Left cardiac atrium (tissue), 4 donors: ENCODE measurements around the gene FCRL6. TPM values are rescaled to one million over a fixed set of nuclear protein-coding genes. Genes with fewer than 3 reads are reported as not detected.

Source experiments
- ATAC-seq, 2 donors: fragments of 200-7000 bp; cut with Tn5 transposase; one replicate each; pipeline ENCODE4 v1.9.1; 2020; ENCODE audit warnings: mild to moderate bottlenecking in 2 of 2, moderate library complexity in 2 of 2
- DNase-seq: peaks from one replicate; pipeline ENCODE4 v3.0.0-alpha.2; 2020
- intact Hi-C, 2 donors: fragments of 100-400 bp; cut with DNase I; formaldehyde crosslinking; loops; one replicate each; pipeline versions ENCODE4 v1.14.1 to v1.15.1; 2022 to 2023
- total RNA-seq, 2 donors: library from RNA; stranded (reverse); fragmentation: NEBNext Ultra II Directional; extraction: Animal tissue kit (Norgen Biotek cat#: 25700); gene quantifications; one replicate each; pipeline ENCODE4 v1.2.1, GENCODE V29; 2021
- donor health status: DM: no; HTN: yes; CAD: no.
- donor health status: DM: no; HTN: yes; CAD: no; lungs with severe emphysema.
- donor health status: DM: yes; HTN: yes; CAD: no.
- donor health status: Dilated cardiomyopathy.

The FCRL6 gene
- total RNA-seq, 2 donors from 2014 or later: 0.21 to 1.1 TPM

DNA sequence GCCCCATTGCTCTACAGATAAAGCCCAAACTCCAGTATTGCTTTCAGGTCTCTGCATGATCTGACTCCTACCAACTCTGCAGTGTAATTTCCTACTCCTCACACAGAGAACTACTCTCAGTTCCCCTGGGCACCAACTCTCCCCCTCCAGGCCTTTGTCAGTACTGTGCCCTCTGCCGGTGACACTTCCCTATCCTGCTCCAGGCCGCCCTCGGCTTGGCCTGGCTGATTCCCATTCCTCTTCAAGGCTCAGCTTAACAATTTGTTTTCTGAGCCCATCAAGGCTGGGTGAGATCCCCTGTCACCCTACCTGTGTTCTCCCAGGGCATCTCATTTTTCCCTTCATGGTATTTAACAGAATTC lies 27.1 kb downstream of the FCRL6 start:
- ATAC-seq (peak; percentile 68 to 75), DNase-seq (peak; percentile 49)
- intact Hi-C loops: no loop called here

DNA sequence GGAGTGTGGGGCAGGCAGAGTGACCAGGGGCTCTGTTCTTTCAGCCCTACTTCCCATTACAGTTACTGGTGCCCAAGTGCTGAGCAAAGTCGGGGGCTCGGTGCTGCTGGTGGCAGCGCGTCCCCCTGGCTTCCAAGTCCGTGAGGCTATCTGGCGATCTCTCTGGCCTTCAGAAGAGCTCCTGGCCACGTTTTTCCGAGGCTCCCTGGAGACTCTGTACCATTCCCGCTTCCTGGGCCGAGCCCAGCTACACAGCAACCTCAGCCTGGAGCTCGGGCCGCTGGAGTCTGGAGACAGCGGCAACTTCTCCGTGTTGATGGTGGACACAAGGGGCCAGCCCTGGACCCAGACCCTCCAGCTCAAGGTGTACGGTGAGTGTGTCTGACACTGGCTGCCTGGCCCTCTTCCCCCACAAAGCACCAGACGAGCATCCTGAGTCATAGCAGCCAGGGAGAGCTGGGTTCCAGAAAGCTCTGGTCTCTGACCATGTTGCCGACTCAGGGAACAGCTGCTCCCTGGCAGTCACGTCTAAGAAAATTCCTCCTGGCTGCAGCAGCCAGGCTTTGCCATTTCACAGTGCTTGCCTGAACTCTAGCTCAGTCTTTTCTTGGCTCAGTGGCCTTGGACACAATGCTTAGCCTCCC lies 27.8 kb downstream of the FCRL6 start:
- intact Hi-C loops: no loop called here
- ATAC-seq: peak; percentile 38 to 66
- DNase-seq: peak; percentile 47

DNA sequence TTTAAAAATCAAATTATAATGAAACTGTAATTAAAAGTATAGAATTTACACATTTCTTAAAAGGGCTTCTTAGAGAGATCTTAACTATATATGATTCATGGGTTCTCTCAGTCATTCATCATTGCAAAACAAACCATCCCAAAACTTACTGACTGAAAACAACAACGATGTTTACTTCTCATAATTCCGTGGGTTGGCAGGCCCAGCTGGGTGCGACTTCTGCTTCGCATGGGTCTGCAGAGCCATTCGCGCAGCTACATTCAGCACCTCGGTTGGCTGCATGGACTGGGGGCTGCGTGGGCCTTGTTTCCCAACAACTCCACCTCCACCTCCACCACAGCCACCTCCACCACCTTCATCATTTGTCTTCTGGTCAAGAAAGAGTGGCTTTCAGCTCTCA lies 28.6 kb downstream of the FCRL6 start:
- ATAC-seq: no peak
- DNase-seq: no peak
- intact Hi-C loops: no loop called here

DNA sequence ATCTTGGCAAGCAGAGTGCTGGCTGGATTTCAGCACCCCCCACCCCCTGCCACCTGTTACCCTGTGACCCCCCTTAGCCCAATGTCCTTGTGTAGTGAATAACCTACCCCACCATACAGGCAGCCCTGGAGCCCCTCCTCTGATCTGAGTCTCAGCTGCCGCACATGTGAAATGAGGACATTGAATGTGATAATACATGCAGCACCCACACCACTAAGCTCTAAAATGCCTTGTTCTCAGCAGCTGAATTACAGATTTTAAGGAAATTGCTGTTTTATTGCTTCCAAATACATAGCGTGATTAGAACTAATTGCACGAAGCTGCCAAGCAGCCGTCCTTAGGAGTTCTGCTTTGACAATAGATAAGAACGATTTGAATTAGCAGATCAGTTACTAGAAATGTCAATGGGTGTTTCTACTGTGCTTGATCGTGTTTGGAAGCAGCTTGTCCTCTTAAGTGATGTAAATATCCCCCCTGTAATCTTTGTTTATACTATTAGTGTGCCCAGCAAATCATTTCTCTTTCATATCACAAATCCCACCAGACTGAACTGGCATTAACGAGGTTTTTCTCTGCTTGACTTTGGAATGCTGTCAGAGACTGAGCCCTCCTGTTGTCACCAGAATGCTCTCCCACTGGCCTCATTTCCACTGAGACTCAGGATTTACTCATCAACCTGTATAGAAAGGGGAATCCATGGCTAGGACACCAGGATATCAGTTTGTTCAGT lies 29.4 kb downstream of the FCRL6 start:
- intact Hi-C loops: no loop called here
- ATAC-seq (no peak), DNase-seq (no peak)

DNA sequence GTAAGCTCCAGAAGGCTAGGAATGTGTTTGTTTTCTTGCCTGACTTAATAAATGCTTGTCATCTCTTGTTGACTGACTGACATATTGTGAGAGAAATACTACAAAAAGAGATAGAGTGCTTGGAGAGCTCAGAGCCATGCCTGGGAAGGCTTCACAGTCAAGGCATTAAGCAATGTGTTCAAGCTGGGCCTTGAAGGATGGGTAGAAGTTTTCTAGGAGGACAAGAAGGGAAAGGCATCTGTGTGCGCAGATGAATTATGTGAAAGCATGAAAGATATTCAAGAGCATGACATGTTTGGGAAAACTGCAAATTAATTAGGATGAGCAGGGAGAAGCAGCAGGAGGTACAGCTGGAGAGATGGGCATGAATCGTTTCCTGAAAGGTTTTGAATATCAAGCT lies 30.1 kb downstream of the FCRL6 start:
- intact Hi-C loops: no loop called here
- no peak for ATAC-seq
- no peak for DNase-seq

DNA sequence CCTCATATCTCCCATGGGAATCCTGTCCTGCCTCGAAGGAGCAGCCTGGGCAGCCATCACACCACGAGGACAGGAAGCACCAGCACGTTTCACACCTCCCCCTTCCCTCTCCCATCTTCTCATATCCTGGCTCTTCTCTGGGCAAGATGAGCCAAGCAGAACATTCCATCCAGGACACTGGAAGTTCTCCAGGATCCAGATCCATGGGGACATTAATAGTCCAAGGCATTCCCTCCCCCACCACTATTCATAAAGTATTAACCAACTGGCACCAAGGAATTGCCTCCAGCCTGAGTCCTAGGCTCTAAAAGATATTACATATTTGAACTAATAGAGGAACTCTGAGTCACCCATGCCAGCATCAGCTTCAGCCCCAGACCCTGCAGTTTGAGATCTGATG lies 33.2 kb downstream of the FCRL6 start:
- intact Hi-C loops: no loop called here
- no peak for DNase-seq
- ATAC-seq: no peak

DNA sequence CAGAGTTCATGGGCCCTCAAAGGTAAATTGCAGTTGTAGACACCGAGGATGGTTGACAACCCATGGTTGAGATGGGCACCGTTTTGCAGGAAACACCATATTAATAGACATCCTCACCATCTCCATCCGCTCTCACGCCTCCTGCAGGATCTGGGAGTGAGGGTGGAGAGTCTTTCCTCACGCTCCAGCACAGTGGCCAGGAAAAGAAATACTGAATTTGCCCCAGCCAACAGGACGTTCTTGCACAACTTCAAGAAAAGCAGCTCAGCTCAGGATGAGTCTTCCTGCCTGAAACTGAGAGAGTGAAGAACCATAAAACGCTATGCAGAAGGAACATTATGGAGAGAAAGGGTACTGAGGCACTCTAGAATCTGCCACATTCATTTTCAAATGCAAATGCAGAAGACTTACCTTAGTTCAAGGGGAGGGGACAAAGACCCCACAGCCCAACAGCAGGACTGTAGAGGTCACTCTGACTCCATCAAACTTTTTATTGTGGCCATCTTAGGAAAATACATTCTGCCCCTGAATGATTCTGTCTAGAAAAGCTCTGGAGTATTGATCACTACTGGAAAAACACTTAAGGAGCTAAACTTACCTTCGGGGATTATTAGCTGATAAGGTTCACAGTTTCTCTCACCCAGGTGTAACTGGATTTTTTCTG lies 33.8 kb downstream of the FCRL6 start:
- DNase-seq (no peak), ATAC-seq (no peak)
- intact Hi-C loops: no loop called here

DNA sequence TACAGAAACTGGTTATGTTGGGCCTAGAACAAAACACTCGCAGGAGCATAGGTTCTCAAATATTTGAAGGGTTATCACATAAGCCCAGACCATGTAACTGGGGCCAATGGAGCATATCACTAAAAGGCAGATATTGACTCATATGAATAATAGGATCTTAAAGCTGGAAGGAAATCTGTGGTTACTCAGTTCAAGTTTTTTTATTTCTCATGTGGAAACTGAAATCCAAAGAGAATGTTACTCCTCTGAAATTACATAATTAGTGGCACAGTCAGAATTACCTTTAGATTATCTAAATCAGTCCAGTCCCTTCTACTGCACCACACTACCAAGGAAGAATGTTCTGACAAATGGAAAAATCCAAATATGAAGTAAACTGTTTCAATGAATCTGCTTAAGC lies 36.6 kb downstream of the FCRL6 start:
- intact Hi-C loops: no loop called here
- DNase-seq: no peak
- no peak for ATAC-seq

DNA sequence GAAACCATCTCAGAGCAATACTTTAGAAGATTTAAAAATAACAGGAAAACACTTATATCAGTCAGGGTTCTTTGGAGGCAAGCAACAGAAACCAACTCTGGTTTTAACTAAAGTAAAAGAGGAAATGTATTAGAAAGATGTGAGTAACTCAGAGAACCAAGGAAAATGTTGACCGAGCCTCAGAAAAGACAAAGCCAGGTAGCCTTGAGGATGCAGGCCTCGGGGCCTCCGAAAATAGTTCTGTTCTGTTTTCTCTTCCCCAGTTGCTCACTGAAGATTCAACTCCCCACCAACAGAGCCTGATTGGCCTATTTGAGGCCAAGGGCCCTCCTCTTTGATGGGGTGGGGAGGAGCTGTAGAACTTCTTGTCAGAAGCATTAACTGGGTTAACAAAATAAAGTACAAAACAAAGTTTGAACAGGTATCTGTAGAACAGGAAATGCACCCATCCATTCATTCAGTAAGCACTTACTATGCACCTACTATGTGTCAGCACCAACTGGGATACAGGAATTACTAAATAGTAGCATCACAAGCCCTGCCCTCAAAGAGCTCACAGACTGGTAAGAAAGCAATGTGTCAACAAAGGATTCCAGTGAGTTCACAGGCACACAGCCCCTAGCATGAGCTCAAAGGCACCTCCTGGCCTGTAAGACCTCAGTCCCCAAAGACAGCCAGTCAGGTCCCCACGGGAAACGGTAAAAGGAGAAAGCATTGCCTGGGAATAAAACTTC lies 37.1 kb downstream of the FCRL6 start:
- intact Hi-C loops: no loop called here
- DNase-seq (no peak), ATAC-seq (no peak)

DNA sequence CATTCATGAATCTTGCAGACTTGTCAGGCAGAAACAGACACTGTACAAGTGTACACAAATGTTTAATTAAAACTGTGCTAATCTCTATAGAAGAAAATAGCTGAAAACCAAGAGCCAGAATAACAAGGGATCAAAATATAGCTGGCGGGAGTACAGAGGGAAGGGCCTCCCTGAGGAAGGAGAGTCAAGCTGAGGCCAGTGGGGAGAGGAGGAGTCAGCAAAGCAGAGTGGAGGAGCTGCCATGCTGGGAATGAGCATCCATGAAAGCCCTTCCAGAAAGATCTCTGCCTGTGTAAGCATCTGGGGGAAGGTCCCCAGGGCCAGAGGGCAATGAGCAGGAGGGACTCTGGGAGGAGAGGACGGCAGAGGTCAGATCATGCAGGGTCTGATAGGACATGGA lies 39.6 kb downstream of the FCRL6 start:
- ATAC-seq (peak in 1 of 2 donors; percentile 34), DNase-seq (no peak)
- intact Hi-C loops: no loop called here

DNA sequence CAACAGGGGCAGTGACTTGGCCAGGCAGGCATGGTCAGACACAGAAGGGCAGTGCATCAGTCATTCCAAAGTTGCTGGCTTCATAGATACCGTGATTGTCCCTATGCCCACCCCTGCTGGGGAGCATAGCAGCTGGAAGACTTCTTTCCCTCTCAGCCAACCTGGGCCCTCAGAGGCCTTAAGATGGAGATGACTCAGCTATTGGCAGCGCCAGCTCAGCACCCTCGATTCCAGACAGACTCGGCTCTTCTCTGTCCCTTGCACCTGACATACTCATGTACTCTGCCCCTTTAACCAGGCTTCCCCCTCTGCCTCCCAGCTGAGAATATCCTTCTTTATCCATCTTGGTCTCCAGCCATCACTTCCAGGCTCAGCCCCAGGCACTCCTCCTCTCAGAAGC lies 41.3 kb downstream of the FCRL6 start:
- DNase-seq (no peak), ATAC-seq (no peak)
- intact Hi-C loops: no loop called here

DNA sequence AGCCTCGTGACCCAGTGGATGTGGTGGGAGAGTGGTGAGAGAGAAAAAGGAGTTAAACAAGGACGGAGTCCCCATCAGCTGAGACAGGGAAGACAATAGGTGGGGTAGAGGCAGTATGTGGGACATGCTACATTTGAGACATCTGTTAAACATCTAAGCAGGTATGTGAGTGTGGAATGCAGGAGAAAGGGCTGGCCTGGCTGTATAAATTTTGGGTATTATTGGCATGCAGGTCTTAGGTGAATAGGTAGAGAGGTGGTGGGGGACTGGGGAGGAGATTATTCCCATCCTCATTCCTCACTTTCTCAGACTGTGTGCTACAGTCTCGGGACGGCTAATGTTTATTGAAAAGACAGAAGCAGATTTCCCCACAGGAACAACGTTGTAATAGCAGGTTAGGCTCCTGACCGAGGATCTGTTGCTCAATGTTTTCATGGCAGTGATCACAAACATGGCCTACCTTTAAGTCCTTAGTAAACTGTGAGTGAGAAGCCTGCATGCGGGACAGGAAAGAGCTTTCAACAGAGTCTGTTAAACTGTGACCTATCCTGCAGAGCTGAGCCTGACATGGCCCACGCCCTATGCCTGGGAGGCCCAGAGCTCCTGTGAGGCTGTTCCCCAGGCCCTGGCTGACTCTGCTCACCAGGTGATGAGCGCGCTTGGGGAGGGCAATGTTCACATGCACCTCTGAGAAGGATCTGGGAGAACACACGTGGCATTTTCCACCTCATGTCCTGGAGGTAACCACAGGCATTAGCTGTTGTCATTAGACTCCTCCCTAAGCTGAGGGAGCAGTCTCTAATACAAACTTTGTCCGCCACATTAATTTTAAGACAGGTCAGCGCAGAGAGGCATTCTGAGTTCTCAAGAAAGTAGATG lies 43.8 kb downstream of the FCRL6 start:
- DNase-seq (no peak), ATAC-seq (no peak)
- intact Hi-C loops: no loop called here

DNA sequence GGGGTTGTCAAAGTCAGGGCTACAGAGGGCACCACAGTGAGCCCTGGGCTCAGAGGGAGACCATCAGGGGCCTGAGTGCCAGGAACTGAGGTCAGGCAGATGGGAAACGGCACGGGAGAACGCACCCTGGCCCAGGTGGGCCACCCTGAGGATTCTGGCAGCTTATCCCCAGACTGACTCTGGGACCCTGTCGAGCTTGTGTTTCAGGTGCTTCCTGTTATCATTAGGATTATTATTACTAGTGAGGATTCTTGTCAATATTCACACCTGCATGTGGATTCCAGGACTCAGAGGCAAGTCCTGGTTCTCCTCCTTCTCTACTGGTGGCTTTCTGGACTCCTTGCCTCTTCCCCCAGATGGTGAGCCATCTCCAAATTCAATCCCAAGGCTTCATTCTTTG lies 45.1 kb downstream of the FCRL6 start:
- DNase-seq (no peak), ATAC-seq (no peak)
- intact Hi-C loops: no loop called here

DNA sequence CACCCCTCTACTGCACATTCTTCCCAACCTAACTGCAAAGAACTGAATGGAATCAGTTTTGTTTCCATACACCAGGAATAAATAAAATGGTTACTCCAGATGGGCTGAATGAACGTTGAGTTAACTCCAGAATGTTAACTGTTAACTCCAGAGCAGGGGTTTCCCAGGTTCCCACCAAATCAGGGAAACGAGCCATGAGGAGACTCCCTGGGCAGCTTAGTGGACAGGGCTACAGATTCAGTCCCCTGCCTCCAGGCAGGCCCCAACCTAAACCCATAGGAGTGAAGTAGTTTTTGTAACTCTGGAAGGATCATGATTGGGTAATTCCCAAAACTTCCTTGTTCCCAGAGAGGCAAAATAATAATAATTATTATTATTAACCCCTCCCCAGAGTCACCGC lies 46.2 kb downstream of the FCRL6 start:
- intact Hi-C loops: no loop called here
- no peak for ATAC-seq
- no peak for DNase-seq

DNA sequence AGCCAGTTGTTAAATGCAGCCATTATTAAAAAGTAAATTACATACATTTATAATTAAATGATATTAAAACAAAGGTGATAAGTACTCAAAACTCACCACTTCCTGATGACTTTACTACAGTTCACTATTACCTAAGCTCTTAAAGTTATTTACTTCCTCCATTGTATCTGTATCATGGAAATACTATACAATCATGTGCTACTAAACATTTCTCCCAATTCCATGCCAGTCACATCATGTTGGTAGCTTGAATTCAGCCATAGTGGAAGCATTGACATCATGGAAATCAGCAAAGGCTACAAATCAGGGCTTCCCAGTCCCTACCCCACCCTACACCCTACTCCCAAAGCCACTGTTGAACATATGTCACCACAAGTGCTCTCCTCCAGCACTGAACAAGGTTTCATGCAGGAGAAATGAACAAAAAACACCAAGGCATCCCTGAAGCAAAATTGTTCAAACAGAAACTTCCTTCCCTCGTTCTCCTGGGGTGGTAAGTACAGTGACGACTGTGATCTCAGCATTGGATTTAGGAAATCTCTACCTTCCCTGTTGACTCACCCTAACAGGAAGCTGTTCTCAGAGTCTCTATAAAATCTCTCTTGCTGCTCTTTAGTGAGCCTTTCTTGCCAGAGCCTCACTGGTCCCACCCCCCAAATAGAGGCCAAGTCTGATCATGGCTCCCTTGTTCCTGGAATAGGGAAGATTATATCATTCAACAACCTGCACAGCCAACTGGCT lies 47.6 kb downstream of the FCRL6 start:
- no peak for DNase-seq
- ATAC-seq: no peak
- intact Hi-C loops: loop anchor here in 1 of 2 donors (5.0 kb wide), 1 partner anchor 67 kb away; the partner anchor contains the start of gene DUSP23

DNA sequence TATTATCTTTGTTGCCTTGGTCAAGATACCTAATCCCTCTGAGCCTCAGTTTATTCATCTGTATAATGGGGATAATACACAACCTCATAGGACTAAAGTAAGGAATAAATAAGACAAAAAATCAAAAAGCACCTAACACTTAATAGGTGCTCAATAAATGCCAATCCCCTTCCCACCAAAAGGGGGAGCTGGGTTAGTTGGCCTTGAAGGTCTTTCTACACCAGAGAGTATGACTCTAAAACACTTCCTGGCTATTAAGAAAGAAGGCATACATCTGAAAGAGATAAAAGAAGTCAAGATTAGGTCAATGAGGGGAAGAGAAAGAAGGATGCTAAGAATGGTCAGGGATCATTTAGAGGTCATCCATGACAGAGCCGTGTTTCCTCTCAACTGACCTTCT lies 49.2 kb downstream of the FCRL6 start:
- intact Hi-C loops: loop anchor here in 1 of 2 donors (5.0 kb wide), 1 partner anchor 69 kb away; the partner anchor contains the start of gene DUSP23
- no peak for ATAC-seq
- DNase-seq: no peak

DNA sequence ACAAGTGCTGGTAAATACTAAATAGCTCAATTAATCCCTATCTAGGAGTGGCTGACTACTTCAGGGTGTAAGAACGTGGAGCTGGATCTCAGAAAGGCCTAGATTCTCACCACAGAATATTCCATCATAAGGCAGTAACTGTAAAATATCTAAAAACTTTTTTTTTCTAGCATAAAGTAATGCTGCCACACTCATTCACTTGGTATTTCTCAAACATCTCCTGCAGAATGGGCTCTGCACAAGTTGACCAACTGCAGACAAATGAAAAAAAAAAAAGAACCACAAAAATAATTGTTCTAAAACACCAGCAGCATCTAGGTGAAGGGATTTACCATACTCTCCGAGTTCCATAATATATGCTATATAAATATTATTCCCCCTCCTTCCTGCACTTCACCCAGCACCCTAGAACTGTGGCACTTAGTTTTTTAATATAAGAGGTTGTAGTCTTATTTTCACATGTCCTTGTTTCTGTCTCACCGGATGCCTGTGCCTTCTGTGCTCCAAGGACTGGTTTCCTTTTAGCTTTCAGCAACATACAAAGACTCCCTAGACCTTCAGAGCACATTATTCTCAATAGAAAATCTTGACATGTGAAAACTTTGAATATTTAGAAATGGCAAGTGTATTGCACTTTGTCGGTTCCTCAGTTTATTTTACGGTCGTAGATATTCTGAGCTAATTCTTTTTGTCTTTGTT lies 51.4 kb downstream of the FCRL6 start:
- intact Hi-C loops: loop anchor here in 1 of 2 donors (5.0 kb wide), 1 partner anchor 71 kb away; the partner anchor contains the start of gene DUSP23
- DNase-seq (no peak), ATAC-seq (no peak)
